ENCODE measurements around the gene EZH2. TPM values are rescaled to one million over a fixed set of nuclear protein-coding genes. Genes with fewer than 3 reads are reported as not detected.

The EZH2 gene
- total and polyA plus RNA-seq, 4 donors = 2.0 to 21.3 (median 2.5) TPM

GRCh38 chr7:148867596-148868377 is 16.3 kb downstream of the EZH2 start:
- H3K4me3 ChIP-seq (ENCODE audit: low read depth in 1 of 3, low read length in 3 of 3) = no peak overlapping the region
- TF ChIP-seq JUND (IDR thresholded peaks at IDR 0.05) = no peak
- TF ChIP-seq HNF4A (conservative IDR thresholded peaks at IDR 0.05) = no peak
- no peak for TF ChIP-seq MAX (IDR thresholded peaks at IDR 0.05)
- TF ChIP-seq HNF4G (IDR thresholded peaks at IDR 0.05) = no peak
- TF ChIP-seq RXRA (IDR thresholded peaks at IDR 0.05) = no peak
- no peaks in the 10 kb centered on the region for H3K27me3 ChIP-seq (ENCODE audit: control insufficient read depth in 4 of 4, insufficient read depth in 4 of 4, low read length in 3 of 4)
- no peaks in the 10 kb centered on the region for H3K9me3 ChIP-seq (ENCODE audit: control insufficient read depth in 4 of 4, low read length in 3 of 4)
- 85% methylated on average over 3 of the region's 3 CpGs for WGBS
- H3K36me3 ChIP-seq (ENCODE audit: control insufficient read depth in 4 of 4, insufficient read depth in 3 of 4, low read depth in 1 of 4, low read length in 3 of 4) = no peaks in the 10 kb centered on the region
- peaks cover 0 to 3% (median 1%) of the 10 kb centered on the region in 4 donors for H3K4me1 ChIP-seq (ENCODE audit: control insufficient read depth in 4 of 4, insufficient read depth in 4 of 4, low read length in 3 of 4)
- no peak for DNase-seq (ENCODE audit: low spot score)
- no peak overlapping the region for H3K9ac ChIP-seq (ENCODE audit: low read depth in 1 of 2, low read length in 2 of 2)
- H3K27ac ChIP-seq (ENCODE audit: low read depth in 1 of 2, low read length in 2 of 2) = no peak overlapping the region

GRCh38 chr7:148866362-148866761 is 17.7 kb downstream of the EZH2 start:
- DNase-seq (ENCODE audit: low spot score) = no peak
- TF ChIP-seq FOXA2 (IDR thresholded peaks at IDR 0.05) (no peak), HNF4A (conservative IDR thresholded peaks at IDR 0.05) (no peak), JUND (IDR thresholded peaks at IDR 0.05) (no peak), EGR1 (IDR thresholded peaks at IDR 0.05; ENCODE audit: low read depth in 2 of 2) (no peak), YY1 (IDR thresholded peaks at IDR 0.05) (no peak), ATF3 (IDR thresholded peaks at IDR 0.05) (no peak), MAX (IDR thresholded peaks at IDR 0.05) (no peak), ZBTB33 (IDR thresholded peaks at IDR 0.05) (no peak), SP1 (IDR thresholded peaks at IDR 0.05) (no peak), RXRA (IDR thresholded peaks at IDR 0.05) (no peak), TAF1 (conservative IDR thresholded peaks at IDR 0.05) (no peak), GABPA (IDR thresholded peaks at IDR 0.05 in 1 of 2, conservative IDR thresholded peaks at IDR 0.05 in 1 of 2) (no peak), RAD21 (IDR thresholded peaks at IDR 0.05) (no peak)
- Histone ChIP-seq H3K27me3 (ENCODE audit: control insufficient read depth in 4 of 4, insufficient read depth in 4 of 4, low read length in 3 of 4) (no peaks in the 10 kb centered on the region), H3K4me3 (ENCODE audit: low read depth in 1 of 3, low read length in 3 of 3) (no peak overlapping the region), H3K9me3 (ENCODE audit: control insufficient read depth in 4 of 4, low read length in 3 of 4) (no peaks in the 10 kb centered on the region), H3K4me1 (ENCODE audit: control insufficient read depth in 4 of 4, insufficient read depth in 4 of 4, low read length in 3 of 4) (peaks cover 0 to 3% (median 1%) of the 10 kb centered on the region in 4 donors), H3K9ac (ENCODE audit: low read depth in 1 of 2, low read length in 2 of 2) (no peak overlapping the region), H3K36me3 (ENCODE audit: control insufficient read depth in 4 of 4, insufficient read depth in 3 of 4, low read depth in 1 of 4, low read length in 3 of 4) (no peaks in the 10 kb centered on the region), H3K27ac (ENCODE audit: low read depth in 1 of 2, low read length in 2 of 2) (no peak overlapping the region)
- WGBS = 96% methylated on average over 6 of the region's 6 CpGs

- Histone ChIP-seq H3K4me1 (ENCODE audit: control insufficient read depth in 4 of 4, insufficient read depth in 4 of 4, low read length in 3 of 4) (peaks cover 0 to 3% (median 2%) of the 10 kb centered on the region in 4 donors), H3K9ac (ENCODE audit: low read depth in 1 of 2, low read length in 2 of 2) (no peak overlapping the region)
- WGBS = 95% methylated on average over 2 of the region's 2 CpGs
- TF ChIP-seq HNF4G (IDR thresholded peaks at IDR 0.05) (no peak), RXRA (IDR thresholded peaks at IDR 0.05) (no peak), EGR1 (IDR thresholded peaks at IDR 0.05; ENCODE audit: low read depth in 2 of 2) (no peak), ATF3 (IDR thresholded peaks at IDR 0.05) (no peak), FOXA2 (IDR thresholded peaks at IDR 0.05) (no peak), NR2F2 (IDR thresholded peaks at IDR 0.05) (no peak), GABPA (IDR thresholded peaks at IDR 0.05 in 1 of 2, conservative IDR thresholded peaks at IDR 0.05 in 1 of 2) (no peak), FOXA1 (IDR thresholded peaks at IDR 0.05) (no peak), SP1 (IDR thresholded peaks at IDR 0.05) (no peak), ZBTB33 (IDR thresholded peaks at IDR 0.05) (no peak), MAX (IDR thresholded peaks at IDR 0.05) (no peak), HNF4A (conservative IDR thresholded peaks at IDR 0.05) (no peak), CTCF (IDR thresholded peaks at IDR 0.05; ENCODE audit: low read depth, low read length, missing input control) (no peak)
These were observed 18.8 kb downstream of the EZH2 start for GRCh38 chr7:148865283-148865682.

More at GRCh38 chr7:148865283-148865682, 18.8 kb downstream of the EZH2 start:
- Histone ChIP-seq H3K4me3 (ENCODE audit: low read depth in 1 of 3, low read length in 3 of 3) (no peak overlapping the region), H3K27ac (ENCODE audit: low read depth in 1 of 2, low read length in 2 of 2) (no peak overlapping the region), H3K36me3 (ENCODE audit: control insufficient read depth in 4 of 4, insufficient read depth in 3 of 4, low read depth in 1 of 4, low read length in 3 of 4) (no peaks in the 10 kb centered on the region), H3K9me3 (ENCODE audit: control insufficient read depth in 4 of 4, low read length in 3 of 4) (no peaks in the 10 kb centered on the region), H3K27me3 (ENCODE audit: control insufficient read depth in 4 of 4, insufficient read depth in 4 of 4, low read length in 3 of 4) (no peaks in the 10 kb centered on the region)
- no peak for DNase-seq (ENCODE audit: low spot score)

Measured in liver (tissue), 9 donors.